GM12872 (cell line): ENCODE data around the gene SLC6A19.

Source experiments
- CTCF ChIP-seq: IDR thresholded peaks from 3 replicates; pipeline ENCODE4 v1.5.1; 2011; ENCODE audit warnings: low read depth, mild to moderate bottlenecking, low read length, moderate library complexity; ENCODE audit not compliant: insufficient read depth

SLC6A19 gene

GRCh38 chr5:1187950-1188334, 13.5 kb upstream of the SLC6A19 start:
- TF ChIP-seq CTCF = no peak

GRCh38 chr5:1188464-1188863, 12.9 kb upstream of the SLC6A19 start:
- TF ChIP-seq CTCF = no peak

- no peak for TF ChIP-seq CTCF
Measured at GRCh38 chr5:1189269-1189668, 12.1 kb upstream of the SLC6A19 start.

- no peak for TF ChIP-seq CTCF
Measured at GRCh38 chr5:1190278-1190677, 11.1 kb upstream of the SLC6A19 start.

- no peak for TF ChIP-seq CTCF
Measured at GRCh38 chr5:1190837-1191239, 10.6 kb upstream of the SLC6A19 start.

GRCh38 chr5:1192971-1193590, 8.3 kb upstream of the SLC6A19 start:
- TF ChIP-seq CTCF = no peak

GRCh38 chr5:1193591-1193985, 7.8 kb upstream of the SLC6A19 start:
- no peak for TF ChIP-seq CTCF
